Stimulated activated CD8-positive, alpha-beta memory T cell treated with anti-CD3 and anti-CD28 coated beads, Interleukin-15, amount 100 ng/mL, for 24 hours (primary cell): Measurements from ENCODE around the gene OLFML2B.

Source experiments
- DNase-seq: peaks from one replicate; pipeline ENCODE4 v3.0.0-alpha.2; 2020; ENCODE audit warnings: low read depth

The OLFML2B gene

DNA sequence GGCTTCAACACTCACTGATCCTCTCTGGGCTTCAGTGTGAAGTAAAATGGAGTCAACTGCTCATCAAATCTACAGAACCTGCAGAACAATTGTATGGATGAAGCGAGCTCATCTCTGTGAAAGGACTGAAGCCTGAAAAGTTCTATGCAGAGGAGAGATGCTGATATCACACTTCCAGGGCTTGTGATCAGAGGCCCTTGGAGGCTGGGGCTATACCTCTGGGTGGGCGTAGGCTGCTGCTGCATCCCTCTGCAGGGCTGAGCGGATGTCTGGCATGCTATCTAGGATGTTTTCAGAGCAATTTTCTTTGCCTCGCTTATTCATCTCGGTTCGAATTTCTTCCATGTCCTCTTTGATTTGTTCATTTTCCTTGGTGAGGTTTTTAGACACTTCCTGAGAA is 17.6 kb downstream of the OLFML2B start:
- no peak for DNase-seq

DNA sequence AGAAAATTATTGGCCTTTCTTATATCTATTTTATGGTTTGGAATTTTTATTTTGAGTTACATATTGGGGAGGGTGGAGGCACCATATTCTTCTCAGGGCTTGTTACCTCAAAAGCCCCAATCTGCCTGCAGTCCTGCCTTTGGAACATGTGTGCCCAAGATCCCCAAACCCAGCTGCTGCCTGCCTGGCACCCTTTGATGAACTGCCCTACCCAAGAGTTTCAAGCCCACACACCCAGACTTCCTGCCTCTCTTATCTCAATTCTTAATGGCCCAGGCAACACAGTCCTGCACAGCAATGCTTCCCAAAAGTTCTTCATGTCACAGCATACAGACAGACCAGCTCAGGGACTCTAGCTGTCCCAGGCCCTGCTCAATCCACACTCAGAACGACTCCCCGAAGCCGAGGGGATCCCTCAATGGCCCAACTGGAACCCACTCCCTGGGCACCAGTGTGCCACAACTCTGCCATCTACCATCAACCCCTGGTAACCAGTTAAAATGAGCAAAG is 19.2 kb downstream of the OLFML2B start:
- DNase-seq: no peak

DNA sequence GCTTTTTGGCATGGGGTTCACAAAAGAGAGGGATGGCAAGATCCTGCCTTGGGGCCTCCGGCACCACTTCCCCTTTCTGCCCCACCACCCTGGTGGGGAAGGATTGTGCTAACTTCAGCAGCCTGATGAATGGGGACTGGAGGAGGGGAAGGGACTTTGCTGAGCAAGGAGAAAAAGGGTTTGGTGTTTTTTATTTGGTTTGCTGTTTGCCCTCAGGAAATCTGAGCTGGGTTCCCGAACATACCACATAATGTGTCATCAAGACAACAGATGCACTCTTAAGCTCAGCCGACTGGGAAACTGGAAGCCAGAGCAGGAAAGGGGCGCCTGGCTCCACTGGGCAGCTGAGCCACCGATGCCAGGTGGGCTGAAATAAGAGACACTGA is 19.8 kb downstream of the OLFML2B start:
- no peak for DNase-seq

GRCh38 chr1:162003061-162003829 is 20.4 kb downstream of the OLFML2B start:
- DNase-seq: no peak

DNA sequence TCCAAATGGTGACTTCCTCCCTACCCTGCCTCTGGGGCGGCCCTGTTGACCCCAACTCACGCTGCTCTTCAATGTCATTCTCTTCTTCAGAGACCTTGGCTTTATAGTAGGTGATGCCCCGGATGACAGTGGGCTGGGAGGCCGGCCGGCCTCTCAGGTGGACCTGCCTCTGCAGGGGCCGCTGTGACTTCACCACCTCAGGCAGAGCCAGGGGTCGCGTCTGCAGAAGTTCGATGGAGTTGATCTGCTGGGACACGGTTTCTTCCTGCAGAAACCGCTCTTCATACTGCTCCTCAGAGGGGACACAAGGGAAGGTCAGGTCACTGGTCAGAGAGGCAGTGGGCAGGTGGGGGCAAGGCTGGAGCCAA is 23.6 kb downstream of the OLFML2B start:
- DNase-seq: no peak

DNA sequence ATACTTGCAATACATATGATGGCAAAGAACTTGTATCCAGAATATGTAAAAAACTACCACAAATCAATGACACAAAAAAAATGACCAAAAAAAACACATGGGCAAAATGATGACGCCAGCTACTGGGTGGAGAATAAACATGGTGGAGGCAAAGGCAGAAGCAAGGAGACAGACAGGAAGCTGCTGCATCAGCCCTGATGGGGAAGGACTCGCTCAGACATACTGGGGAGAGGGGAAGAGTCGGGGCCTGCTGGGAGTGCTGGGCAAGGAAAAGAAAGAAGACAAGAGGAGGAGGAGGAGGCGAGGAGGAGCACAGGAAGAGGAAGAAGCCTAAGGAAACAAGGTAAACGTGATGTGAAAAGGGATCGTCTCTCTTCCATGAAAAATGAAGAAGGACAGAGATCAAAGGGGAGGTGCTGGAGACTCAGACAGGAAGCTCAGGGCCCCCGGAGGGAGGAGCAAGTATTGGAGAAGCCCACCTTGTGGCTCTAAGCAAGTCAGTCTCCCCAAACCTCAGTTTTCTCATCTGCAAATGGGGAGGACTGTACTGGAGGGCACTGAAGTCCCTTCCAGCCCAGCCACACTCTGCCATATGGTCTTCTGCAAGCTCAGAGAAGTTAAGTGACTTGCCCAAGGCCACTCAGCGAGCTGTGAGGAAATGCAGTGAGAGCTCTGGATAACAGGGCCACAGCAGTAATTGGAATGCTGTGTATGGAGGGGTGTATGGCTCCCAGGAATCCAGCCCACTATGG is 24.2 kb downstream of the OLFML2B start:
- DNase-seq: no peak

- no peak for DNase-seq
Observed at GRCh38 chr1:161998811-161999210, 24.9 kb downstream of the OLFML2B start.

DNA sequence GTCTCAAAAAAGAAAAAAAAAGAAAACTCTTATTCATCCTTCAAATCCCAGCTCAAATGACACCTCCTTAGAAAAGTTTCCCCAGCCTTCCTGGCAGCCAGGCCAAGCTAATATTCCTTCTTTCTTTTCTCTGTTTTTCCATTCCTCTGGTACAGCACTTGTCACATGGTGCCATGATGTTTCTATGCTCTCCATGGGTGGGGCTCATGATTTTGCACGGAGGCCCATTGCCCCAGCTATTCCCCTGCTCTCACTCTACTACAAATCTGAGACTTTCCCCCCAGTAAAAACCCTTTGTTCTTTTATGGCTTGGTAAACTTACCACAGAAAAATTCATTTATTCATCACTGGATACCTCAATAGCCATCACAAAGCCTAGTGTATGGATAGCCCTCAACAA is 26.5 kb downstream of the OLFML2B start:
- DNase-seq: no peak

GRCh38 chr1:161994175-161994668 is 29.4 kb downstream of the OLFML2B start:
- no peak for DNase-seq

- no peak for DNase-seq
Observed at GRCh38 chr1:161993576-161993975, 30.1 kb downstream of the OLFML2B start.

DNA sequence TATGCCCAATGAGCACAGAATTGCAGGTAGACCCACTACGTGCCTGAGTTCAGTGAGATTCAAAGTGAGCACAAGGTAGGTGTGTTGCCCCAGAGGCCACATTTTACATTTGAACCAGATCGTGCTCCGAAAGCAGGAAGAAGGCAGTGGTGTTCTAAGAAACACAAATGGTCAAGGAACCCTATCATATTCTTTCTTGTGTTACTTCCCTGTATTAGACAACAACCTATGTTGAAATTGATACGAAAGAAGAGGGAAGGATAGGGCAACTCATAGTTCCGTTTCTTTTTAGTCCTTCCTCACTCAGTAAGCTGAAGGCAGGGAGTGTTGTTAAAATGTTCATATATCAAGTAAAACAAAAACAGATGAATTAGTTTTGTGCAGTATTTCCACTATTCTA is 33.9 kb downstream of the OLFML2B start:
- no peak for DNase-seq

GRCh38 chr1:161989108-161989507 is 34.6 kb downstream of the OLFML2B start:
- DNase-seq: no peak

DNA sequence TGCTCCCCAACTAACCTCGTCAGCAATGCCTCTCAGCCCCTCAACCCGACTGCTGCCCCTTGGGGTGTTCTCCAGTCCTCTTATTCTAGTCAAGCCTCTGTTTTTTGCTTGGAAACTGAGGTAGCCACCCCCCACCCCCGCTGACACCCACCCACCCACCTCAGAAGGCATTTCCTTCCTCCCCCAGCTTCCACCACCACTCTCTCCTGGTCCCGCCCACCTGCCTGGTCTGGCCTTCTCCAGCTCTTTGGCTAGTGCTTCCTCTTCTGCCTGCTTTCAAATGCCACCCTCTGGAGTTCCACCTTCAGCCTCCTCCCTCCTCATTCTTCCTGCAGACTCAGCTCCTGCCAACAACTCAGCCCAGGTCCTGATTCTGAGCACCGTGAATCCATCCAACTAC is 35.3 kb downstream of the OLFML2B start:
- no peak for DNase-seq

DNA sequence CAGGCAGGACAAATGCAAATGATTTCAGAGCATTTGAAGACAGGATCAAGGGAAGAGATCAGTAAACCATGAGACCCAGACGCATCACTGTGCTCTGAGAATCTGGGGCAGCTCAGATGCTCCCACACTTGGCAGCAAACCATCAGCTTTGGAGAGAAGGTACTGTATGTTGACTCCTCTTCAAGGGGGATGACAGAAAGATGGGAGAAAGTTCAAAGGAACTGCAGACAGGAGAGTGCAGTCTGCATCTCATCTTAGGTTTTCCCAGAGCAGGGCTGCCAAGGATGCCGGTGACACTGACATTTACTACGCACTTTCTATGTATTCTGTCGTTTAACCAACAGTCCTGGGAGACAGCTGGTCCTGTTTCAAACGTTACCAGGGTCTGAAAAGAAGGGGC is 35.8 kb downstream of the OLFML2B start:
- no peak for DNase-seq

- DNase-seq: no peak
Observed at GRCh38 chr1:161987303-161987702, 36.4 kb downstream of the OLFML2B start.

GRCh38 chr1:161986328-161986727 is 37.3 kb downstream of the OLFML2B start:
- no peak for DNase-seq

DNA sequence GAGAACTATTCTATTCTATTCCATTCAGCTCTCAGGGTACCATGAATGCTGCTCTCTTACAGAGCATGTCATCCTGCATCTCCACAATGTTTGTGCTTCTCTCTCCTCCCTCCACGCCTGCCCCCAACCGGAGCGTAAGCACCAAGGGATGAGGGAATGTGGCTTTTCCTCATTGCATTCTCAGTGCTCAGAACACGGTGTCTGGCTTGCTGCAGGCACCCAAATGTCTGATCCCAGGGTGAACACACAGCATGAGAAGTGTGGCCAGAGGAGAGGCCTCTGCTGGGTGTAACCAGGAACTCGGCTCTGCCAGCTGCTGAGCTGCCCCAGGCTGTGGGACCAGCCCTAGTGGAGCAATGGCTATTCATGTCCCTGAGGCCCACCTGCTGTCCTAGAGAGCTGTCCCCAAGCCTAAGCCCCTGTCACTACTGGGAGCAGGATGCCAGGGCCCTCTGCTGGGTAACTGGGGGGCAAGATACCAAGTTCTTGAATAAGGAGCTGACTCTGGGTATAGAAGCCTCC is 38.3 kb downstream of the OLFML2B start:
- DNase-seq: no peak

- no peak for DNase-seq
Observed at GRCh38 chr1:161983725-161984124, 39.9 kb downstream of the OLFML2B start.

DNA sequence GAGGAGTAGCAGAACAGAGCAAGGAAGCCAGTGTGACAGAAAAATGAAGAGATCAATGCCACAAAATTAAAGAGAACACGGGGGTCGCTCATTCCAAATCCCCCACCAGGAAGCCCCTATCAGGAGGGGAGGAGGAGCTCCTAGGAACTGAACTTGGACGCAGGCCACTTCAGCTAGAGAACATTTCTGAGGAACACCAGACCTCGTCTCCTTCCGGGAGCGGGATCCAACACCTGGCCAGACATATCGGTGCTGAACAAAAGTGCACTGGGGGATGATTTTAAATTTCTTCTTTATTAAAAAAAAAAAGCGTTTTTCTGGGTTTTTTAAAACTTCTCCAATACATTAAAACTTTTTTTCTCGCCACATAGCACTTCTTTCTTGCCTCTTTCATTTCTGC is 40.8 kb downstream of the OLFML2B start:
- no peak for DNase-seq

DNA sequence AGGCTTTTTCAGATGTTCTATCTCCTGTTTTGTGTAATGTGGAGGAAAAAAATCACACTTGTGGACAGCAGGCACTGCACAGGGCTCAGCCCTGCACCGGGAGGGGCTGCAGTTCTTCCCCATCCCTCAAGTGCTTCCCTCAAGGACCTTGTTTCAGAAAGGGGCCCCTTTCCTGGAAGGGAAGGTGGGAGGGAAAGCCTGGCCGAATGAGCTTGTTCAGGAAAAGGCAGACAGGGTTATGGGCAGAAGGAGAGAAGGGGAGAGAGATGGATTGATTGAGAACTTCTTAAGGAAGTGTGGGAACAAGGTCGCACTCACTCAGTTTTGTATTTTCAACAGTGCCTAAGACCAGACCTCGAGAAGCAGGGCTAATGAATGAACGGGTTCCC is 41.2 kb downstream of the OLFML2B start:
- no peak for DNase-seq

DNA sequence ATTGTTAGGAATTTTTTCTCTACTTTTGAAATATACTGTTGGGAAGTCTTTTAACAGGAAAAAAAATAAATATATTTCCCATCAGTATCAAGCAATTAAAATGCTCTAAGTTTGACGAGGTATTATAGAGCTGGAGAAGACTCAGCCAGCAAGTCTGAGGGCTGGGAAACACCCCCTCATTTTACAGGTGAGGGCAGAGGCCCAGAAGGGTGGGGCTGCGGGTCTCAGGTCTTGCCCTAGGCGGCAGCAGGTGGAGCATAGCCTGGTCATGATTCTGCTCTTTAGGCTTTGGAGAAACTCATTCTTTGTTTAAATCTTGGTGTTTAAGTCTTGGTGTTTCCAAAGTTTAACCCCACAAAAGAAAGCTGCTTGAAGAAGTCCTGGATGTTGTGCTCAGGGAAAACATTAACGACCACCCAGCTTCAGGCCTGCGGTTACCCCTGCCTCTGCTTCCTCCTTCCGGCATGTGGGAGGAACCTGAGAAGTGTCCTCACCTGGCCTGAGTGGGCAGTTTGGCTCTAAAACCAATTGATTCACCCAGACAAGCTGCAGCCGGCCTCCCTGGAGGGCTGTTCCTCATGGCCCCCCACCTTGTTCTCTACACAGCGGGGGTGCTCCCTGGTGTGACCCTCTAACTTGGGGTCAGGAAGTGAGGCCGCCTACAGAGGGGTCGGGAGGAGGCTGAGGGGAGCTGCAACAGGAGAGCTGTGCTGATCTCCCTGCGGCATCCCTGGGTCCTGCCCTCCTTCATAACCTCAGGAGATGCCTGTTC is 41.7 kb downstream of the OLFML2B start:
- no peak for DNase-seq

GRCh38 chr1:161981126-161981525 is 42.5 kb downstream of the OLFML2B start:
- no peak for DNase-seq
